ES-I3 (cell line): ENCODE results near the gene RASA4B.
"Not testable (repeated sequence)": the region's sequence is repeated elsewhere in the genome, so short reads cannot be mapped to it uniquely, and the experiment has no call there.

Experiments
- H3K36me3 ChIP-seq: 2 replicates; pipeline ENCODE4 v1.6.1; 2013; ENCODE audit warnings: mild to moderate bottlenecking, low read length, control low read depth, moderate library complexity; ENCODE audit not compliant: insufficient read depth
- H3K4me1 ChIP-seq: 2 replicates; pipeline ENCODE4 v1.6.1; 2013; ENCODE audit warnings: mild to moderate bottlenecking, control low read depth, low read length; ENCODE audit not compliant: insufficient read depth
- H3K9ac ChIP-seq: 2 replicates; pipeline ENCODE4 v1.6.1; 2013; ENCODE audit warnings: low read depth, mild to moderate bottlenecking, low read length, moderate library complexity
- H3K9me3 ChIP-seq: 2 replicates; pipeline ENCODE4 v1.6.1; 2013; ENCODE audit warnings: mild to moderate bottlenecking, low read length, moderate library complexity; ENCODE audit not compliant: control insufficient read depth, insufficient read depth

Gene RASA4B

DNA sequence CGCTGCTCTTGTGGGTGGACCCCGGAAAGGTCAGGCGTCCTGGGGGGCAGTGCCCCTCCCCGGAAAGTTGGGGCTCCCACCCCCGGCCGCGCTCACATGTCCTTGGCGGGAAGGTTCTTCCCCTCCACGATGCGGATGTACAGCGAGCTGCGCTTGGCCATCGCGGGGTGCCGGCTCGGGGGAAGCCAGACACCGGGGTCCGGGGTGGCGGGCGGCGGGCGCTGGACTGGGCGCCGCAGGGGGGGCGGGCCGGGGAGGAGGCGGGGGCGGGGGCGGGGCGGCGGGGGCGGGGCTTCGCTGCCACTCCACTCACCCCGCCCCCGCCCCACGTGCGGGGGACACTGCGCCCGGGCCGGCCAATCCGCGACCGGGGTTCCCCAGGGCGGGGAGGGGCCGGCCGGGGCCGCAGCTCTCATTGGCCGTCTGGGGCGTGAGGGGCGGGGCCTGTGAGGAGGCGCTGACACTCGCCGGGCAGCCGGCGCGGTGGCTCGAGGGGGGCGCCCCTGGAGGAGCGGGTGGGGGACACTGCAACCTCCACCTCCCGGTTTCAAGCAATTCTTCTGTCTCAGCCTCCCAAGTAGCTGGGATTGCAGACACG lies at the start of gene RASA4B:
RASA4B (minus strand) TSS at position 228 of the 598 bp plus-strand sequence; CDS start at position 161, 67 bp downstream.
- H3K9ac ChIP-seq, H3K36me3 ChIP-seq, H3K9me3 ChIP-seq, H3K4me1 ChIP-seq: not testable (repeated sequence)

DNA sequence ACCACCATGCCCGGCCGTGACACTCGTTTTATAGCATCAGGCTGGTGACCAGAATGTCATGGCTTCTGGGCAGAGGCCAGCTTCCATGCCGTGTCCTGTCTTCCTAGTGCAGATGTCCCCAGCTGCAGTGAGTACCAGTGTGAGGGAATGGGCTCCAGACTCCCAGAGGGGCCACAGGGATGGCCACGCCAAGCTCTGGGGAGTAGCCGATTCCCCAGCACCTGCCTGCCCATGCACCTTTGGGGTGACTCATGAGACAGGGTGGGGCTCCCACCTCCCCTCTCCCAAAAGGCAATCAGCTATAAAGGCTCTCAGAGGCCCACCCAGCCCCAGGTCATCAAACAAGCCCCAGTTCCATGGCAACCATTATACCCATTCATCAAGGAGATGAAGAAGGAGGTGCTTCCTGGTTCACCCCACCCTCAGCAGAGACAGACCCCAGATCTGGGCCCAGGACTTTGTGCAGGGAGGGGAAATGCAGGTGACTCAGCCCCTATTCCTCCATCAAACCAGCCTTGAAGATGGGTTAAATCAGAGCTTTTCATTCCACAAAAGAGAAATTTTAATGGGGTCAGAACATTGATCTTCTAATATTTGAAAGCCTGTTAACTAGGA lies 33.3 kb upstream of the RASA4B start, which contains the start of gene SPDYE2:
SPDYE2 (plus strand) TSS at position 419 of the 615 bp plus-strand sequence. CDS start 2,030 bp downstream, outside the sequence.
- not testable (repeated sequence) for H3K9me3 ChIP-seq, H3K4me1 ChIP-seq, H3K36me3 ChIP-seq, H3K9ac ChIP-seq

DNA sequence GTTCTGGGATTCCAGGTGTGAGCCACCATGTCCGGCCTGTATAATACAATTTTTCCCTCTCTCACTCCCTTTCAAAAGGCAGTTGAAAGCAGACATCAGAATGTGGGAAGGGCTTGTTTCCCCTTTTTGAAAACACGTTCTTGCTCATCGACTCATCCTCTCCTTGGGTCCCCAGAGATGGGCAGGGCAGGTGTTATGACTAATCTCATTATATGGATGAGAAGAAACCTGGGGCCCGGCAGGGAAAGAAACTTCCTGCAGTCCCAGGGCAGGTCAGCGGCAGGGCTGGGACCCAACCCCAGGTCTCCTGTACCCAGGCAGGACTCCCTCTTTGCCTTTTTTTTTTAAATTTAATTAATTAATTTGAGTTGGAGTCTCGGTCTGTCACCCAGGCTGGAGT lies 28.8 kb upstream of the RASA4B start:
- H3K4me1 ChIP-seq, H3K9ac ChIP-seq, H3K36me3 ChIP-seq, H3K9me3 ChIP-seq: not testable (repeated sequence)

DNA sequence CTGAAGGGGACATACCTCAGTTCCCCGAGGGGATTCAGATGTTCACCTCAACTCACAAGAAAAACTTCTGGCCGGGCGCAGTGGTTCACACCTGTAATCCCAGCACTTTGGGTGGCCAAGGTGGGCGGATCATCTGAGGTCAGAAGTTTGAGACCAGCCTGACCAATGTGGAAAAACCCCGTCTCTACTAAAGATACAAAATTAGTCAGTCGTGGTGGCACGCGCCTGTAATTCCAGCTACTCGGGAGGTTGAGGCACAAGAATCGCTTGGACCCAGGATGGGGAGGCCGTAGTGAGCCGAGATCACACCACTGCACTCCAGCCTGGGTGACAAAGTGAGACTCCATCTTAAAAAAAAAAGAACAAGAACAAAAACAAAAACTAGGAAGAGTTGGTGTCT lies 27.7 kb upstream of the RASA4B start:
- H3K4me1 ChIP-seq, H3K9me3 ChIP-seq, H3K36me3 ChIP-seq, H3K9ac ChIP-seq: not testable (repeated sequence)

DNA sequence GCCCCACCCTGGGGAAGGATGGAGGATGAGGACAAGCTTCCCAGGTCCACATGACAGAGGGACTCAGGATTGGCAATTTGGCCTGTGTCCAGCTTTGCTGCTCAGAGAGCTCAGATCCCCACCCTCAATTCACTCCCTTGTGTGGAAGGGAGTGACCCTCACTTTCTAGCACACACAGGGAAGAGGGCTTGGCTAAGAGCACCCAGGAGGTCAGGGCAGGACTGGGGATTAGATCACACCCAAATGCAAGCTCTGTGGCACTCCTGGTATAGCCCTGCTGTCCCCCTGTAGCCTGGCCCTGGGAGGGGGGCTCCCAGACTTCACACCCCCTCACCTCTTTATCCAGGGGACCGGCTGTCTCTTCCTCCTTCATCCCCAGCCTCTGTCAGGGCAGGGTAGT lies 26.8 kb upstream of the RASA4B start:
- H3K9ac ChIP-seq, H3K4me1 ChIP-seq, H3K36me3 ChIP-seq, H3K9me3 ChIP-seq: not testable (repeated sequence)

DNA sequence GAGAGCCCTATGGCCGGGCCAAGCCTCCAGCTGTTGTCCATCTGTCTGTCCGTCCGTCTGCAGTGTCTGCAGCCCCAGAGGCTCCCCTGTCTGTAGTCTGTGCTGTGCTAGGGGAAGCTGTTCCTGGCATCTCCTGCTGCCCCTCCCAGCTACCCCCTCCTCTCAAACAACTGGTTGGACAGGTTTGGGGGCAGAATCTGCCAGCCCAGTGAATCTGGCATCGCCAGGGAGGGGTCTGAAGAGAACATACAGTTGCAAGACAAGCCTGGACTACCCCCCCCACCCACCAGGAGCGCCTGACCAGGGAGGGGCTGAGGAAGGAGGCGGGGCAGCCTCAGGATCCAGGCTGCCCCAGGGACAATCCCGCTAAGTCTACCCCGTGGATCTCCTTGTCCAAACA lies 26.0 kb upstream of the RASA4B start, which contains the start of gene UPK3BL2:
UPK3BL2 (minus strand) TSS at position 101 of the 400 bp plus-strand sequence; CDS start at position 41, 60 bp downstream.
- not testable (repeated sequence) for H3K36me3 ChIP-seq, H3K4me1 ChIP-seq, H3K9me3 ChIP-seq, H3K9ac ChIP-seq

DNA sequence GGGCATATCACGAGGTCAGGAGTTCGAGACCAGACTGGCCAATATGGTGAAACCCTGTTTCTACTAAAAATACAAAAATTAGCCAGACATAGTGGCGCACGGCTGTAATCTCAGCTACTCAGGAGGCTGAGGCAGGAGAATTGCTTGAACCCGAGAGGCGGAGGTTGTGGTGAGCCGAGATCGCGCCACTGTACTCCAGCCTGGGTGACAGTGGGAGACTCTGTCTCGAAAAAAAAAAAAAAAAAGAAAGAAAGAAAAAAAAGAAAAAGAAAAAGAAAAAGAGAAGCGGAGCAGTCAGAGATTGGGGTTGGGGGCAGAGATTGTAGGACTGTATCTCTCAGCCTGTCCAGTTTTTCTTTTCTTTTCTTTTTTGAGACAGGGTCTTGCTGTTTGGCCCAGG lies 25.2 kb upstream of the RASA4B start:
- H3K9ac ChIP-seq, H3K9me3 ChIP-seq, H3K4me1 ChIP-seq, H3K36me3 ChIP-seq: not testable (repeated sequence)

DNA sequence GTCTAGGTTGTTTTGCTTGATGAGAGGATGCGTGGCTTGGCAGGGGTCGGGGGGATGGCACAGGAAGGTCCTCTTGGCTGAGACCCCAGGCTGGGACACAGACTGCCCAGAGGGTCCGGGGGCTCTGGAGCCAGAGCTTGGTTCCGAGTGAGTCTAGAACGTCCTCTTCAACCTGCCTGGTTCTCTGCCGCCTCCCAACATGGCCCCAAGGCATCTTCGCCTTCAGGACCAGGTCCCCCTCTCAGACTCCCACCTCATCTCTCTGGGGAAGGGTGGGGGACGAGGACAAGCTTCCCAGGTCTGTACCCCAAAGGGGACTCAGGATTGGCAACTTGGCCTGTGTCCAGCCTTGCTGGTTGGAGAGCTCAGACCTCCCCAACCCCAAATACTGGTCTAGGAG lies 24.5 kb upstream of the RASA4B start:
- H3K36me3 ChIP-seq, H3K4me1 ChIP-seq, H3K9me3 ChIP-seq, H3K9ac ChIP-seq: not testable (repeated sequence)

DNA sequence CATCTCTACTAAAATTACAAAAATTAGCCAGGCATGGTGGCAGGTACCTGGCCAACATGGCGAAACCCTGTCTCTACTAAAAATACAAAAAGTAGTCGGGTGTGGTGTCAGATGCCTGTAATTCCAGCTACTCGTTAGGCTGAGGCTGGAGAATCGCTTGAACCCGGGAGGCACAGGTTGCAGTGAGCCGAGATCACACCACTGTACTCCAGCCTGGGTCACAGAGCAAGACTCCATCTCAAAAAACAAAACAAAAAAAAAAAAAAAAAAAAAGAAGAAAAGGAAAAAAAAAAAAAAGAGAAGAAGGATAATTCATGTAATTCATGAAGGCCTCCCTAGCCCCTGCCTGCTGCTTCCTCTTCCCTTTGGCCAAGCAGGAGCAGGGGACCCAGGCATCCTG lies 23.0 kb upstream of the RASA4B start:
- H3K9me3 ChIP-seq, H3K9ac ChIP-seq, H3K36me3 ChIP-seq, H3K4me1 ChIP-seq: not testable (repeated sequence)

DNA sequence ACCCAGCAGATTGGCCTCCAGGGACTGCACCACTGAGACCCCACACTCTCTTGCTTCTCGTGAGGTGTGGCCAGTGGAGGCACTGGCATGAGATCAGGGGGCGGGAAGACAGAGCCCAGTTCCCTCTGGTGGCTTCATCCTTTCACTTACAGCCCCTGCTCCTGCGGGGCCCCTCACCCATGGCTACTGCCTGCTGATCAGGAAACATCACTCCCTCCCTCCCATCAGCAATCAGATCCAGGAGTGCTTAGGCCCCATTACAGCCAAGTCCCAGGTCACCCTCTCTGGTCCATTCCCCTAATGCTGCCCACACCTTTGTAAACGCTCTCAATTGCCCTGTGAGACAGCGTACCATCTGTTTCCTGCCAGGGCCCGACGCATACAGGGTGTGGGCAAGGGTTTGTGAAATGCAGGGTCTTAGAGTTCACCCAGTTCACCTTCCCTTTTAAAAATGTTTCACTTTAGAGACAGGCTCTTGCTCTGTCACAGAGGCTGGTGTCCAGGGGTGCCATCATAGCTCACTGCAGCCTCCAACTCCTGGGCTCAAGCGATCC lies 17.6 kb upstream of the RASA4B start:
- not testable (repeated sequence) for H3K4me1 ChIP-seq, H3K9ac ChIP-seq, H3K9me3 ChIP-seq, H3K36me3 ChIP-seq

DNA sequence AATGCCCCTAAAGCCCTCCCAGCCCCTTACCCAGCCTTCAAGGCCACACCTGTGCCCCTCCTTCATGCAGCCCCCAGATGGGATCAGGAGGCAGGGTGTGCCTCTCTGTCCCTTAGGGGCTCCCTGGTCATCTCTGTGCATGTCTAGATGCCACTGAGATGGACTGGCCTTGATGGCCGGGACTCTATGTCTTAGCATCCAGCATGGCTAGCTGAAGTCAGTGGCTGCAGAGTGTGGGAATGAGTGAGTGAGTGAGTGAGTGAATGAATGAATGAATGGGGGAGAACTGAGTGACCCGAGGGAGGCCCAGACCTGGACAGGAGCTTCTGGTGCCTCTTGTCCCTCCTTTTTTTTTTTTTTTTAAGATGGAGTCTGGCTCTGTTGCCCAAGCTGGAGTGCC lies 14.6 kb upstream of the RASA4B start:
- H3K4me1 ChIP-seq, H3K36me3 ChIP-seq, H3K9ac ChIP-seq, H3K9me3 ChIP-seq: not testable (repeated sequence)

DNA sequence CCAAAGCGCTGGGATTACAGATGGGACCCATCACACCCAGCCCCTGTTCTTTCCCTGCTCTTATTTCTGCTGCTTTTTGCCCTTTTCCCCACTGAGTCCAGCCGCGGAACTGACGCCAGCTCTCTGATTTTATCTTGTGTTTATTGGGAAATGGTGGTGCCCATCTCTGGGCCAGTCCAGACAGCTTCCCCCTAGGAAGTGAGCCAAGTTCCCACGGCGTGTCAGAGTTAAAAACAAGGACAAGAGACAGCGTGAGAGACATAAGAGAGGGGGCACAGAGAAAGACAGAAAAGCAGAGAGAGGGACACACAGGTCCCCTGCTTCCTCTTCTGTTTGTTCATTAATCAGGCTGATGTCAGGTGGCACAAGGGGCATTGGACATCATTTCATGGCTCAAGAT lies 14.0 kb upstream of the RASA4B start:
- not testable (repeated sequence) for H3K9ac ChIP-seq, H3K9me3 ChIP-seq, H3K4me1 ChIP-seq, H3K36me3 ChIP-seq

DNA sequence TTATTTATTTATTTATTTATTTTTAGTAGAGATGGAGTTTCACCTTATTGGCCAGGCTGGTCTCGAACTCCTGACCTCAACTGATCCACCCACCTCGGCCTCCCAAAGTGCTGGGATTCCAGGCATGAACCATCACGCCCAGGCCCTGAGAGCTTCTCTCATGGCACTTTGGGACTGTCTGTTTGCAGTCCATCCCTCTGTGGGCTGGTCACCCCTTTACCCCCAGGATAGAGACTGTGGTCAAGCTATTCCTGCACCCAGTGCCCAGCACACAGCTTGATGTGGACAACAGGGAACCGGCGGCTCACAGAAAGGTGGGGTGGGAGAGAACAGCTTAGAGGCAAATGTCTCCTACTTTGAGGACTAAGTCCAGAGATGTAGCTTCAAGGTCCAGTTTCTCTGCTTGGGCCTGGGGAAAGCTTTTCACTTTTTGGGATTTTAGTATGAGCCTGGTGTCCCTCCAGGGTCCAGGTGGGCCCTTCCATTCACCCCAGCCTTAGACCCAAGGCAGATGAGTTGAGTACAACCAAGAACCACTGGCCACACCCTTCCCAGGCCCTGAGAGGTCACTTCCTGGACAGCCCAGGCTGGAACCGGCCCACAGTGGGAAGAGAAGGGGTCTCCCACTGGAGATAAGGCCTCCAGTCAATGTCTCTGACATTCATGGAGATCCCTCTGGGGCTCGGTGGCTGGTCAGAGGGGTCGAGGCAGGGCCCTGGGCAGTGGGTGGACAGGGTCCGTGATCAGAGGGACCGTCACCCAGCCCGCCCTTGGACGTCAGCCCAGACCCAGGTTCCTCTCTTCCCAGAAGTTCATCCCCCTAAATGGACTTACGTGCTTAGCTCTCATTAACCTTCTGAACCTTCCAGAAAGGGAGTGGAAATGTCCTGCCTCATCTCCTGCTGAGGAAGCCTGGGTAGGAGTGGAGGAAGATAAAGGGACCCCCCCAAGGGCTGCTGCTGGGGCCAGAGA lies 10.5 kb upstream of the RASA4B start:
- H3K9me3 ChIP-seq, H3K9ac ChIP-seq, H3K4me1 ChIP-seq, H3K36me3 ChIP-seq: not testable (repeated sequence)

DNA sequence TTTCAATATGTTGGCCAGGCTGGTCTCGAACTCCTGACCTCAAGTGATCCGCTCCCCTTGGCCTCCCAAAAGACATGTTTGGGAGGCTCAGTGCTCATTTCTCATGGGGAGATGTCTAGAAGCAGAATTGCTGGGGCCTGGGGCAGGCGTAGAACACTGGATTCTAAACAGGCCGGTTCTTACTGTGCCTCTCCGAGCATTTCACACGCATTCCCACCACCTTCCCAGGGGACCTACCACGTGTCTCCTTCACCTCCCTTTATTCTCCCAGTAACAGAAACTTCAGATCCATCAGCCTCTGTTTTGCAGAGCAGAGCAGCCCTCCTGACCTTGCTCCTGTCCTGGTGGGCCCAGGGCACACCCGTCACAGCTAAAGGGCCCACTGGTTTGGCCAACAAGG lies 9.6 kb upstream of the RASA4B start:
- not testable (repeated sequence) for H3K9me3 ChIP-seq, H3K4me1 ChIP-seq, H3K9ac ChIP-seq, H3K36me3 ChIP-seq

DNA sequence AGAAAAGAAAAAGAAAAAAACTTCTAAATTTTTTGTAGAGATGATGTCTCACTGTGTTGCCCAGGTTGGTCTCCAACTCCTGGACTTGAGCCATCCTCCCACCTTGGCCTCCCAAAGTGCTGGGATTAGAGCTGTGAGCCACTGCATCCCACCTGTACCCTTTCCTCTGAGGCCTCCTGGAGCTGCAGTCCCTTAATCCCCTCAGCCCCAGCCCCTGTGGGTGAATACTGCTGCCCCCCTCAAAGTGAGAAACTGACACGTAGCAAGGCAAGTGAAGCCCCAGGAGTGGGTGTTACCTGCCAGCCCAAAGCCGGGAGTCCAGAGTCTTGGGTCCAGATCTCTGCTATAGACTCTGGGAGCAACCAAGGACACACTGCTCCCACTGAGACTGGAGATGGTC lies 7.2 kb upstream of the RASA4B start:
- H3K9ac ChIP-seq, H3K36me3 ChIP-seq, H3K4me1 ChIP-seq, H3K9me3 ChIP-seq: not testable (repeated sequence)
